ENCODE measurements around the gene OR6J1. TPM values are rescaled to one million over a fixed set of nuclear protein-coding genes. Genes with fewer than 3 reads are reported as not detected.

OR6J1 gene
- total RNA-seq, result not detected in 2 replicates

GRCh38 chr14:22644305-22644635, at the start of gene OR6J1:
Gene OR6J1 (minus strand): TSS chr14:22644352. CDS start chr14:22634811, 9,541 bp downstream.

GRCh38 chr14:22598099-22598895, 45.9 kb downstream of the OR6J1 start, which contains the start of gene ABHD4:
Gene ABHD4 (plus strand): TSS chr14:22598300. CDS start chr14:22598307, 7 bp downstream.

GRCh38 chr14:22589096-22589839, 54.9 kb downstream of the OR6J1 start, which contains the start of gene DAD1:
Gene DAD1 (minus strand): TSS chr14:22589224. CDS start chr14:22589157, 67 bp downstream.

Other genes with a start within 250 kb of the OR6J1 start
- gene DAD1, start 55.1 kb downstream of the OR6J1 start, total RNA-seq, result 350 and 470 TPM in 2 replicates
- gene ABHD4, start 46.1 kb downstream of the OR6J1 start, total RNA-seq, result 13.9 and 39.0 TPM in 2 replicates
- 92.7 and 164 TPM in 2 replicates for gene OXA1L, start 122.3 kb upstream of the OR6J1 start, total RNA-seq
- gene SLC7A7, start 171.1 kb upstream of the OR6J1 start, total RNA-seq, result 3.4 and 30.9 TPM in 2 replicates
- gene MRPL52, start 185.5 kb upstream of the OR6J1 start, total RNA-seq, result 66.7 and 133 TPM in 2 replicates
- 389 and 526 TPM in 2 replicates for gene MMP14, start 192.2 kb upstream of the OR6J1 start, total RNA-seq
- 122 and 211 TPM in 2 replicates for gene LRP10, start 227.4 kb upstream of the OR6J1 start, total RNA-seq
- gene REM2, start 238.9 kb upstream of the OR6J1 start, total RNA-seq, result 0.33 and 0.38 TPM in 2 replicates

All from mesangial cell (primary cell).